NK-92 (cell line): ENCODE results near the gene TGFB1.
"Not testable (repeated sequence)": the region's sequence is repeated elsewhere in the genome, so short reads cannot be mapped to it uniquely, and the experiment has no call there.

ENCODE experiments used
- DNase-seq: peaks from one replicate; lab custom pipeline; 2025; ENCODE audit not compliant: unreplicated experiment; lab: John Stamatoyannopoulos, UW

TGFB1 gene

GRCh38 chr19:41346916-41347315 lies 6.8 kb downstream of the TGFB1 start:
- DNase-seq: not testable (repeated sequence)

GRCh38 chr19:41344162-41344561 lies 9.6 kb downstream of the TGFB1 start:
- DNase-seq: no peak

GRCh38 chr19:41341669-41342490 lies 11.8 kb downstream of the TGFB1 start:
- no peak for DNase-seq

- DNase-seq: no peak
These were observed 13.8 kb downstream of the TGFB1 start for GRCh38 chr19:41339936-41340335.

- no peak for DNase-seq
These were observed 18.3 kb downstream of the TGFB1 start for GRCh38 chr19:41335467-41335866.

- DNase-seq: no peak
These were observed 18.9 kb downstream of the TGFB1 start for GRCh38 chr19:41334793-41335192.

GRCh38 chr19:41332468-41332867 lies 21.3 kb downstream of the TGFB1 start:
- no peak for DNase-seq

GRCh38 chr19:41332000-41332399 lies 21.7 kb downstream of the TGFB1 start:
- no peak for DNase-seq

GRCh38 chr19:41330946-41331678 lies 22.6 kb downstream of the TGFB1 start:
- no peak for DNase-seq

- no peak for DNase-seq
These were observed 23.2 kb downstream of the TGFB1 start for GRCh38 chr19:41330481-41330880.

- DNase-seq: no peak
These were observed 24.9 kb downstream of the TGFB1 start for GRCh38 chr19:41328842-41329225.

GRCh38 chr19:41328157-41328841 lies 25.4 kb downstream of the TGFB1 start:
- no peak for DNase-seq

GRCh38 chr19:41327576-41328156 lies 26.1 kb downstream of the TGFB1 start:
- DNase-seq: no peak

- DNase-seq: no peak
These were observed 26.6 kb downstream of the TGFB1 start for GRCh38 chr19:41327076-41327575.

- no peak for DNase-seq
These were observed 27.6 kb downstream of the TGFB1 start for GRCh38 chr19:41325947-41326706.

GRCh38 chr19:41325640-41325946 lies 28.1 kb downstream of the TGFB1 start:
- DNase-seq: no peak

- no peak for DNase-seq
These were observed 28.6 kb downstream of the TGFB1 start for GRCh38 chr19:41324921-41325639.

- DNase-seq: no peak
These were observed 29.5 kb downstream of the TGFB1 start for GRCh38 chr19:41324231-41324702.

- no peak for DNase-seq
These were observed 30.1 kb downstream of the TGFB1 start for GRCh38 chr19:41323430-41324125.
